Medulla oblongata (tissue), 1 donor: ENCODE measurements around the gene ALKBH6.
"Not testable (repeated sequence)": the region's sequence is repeated elsewhere in the genome, so short reads cannot be mapped to it uniquely, and the experiment has no call there.

Experiments used
- DNase-seq: peaks from one replicate; pipeline ENCODE4 v3.0.0-alpha.2; 2015; ENCODE audit errors: extremely low spot score

Gene ALKBH6

GRCh38 chr19:36014012-36014924 is at the start of gene ALKBH6:
Gene ALKBH6 (minus strand): TSS chr19:36014213. CDS start chr19:36013397, 816 bp downstream.
- DNase-seq = peak; percentile 99

DNA sequence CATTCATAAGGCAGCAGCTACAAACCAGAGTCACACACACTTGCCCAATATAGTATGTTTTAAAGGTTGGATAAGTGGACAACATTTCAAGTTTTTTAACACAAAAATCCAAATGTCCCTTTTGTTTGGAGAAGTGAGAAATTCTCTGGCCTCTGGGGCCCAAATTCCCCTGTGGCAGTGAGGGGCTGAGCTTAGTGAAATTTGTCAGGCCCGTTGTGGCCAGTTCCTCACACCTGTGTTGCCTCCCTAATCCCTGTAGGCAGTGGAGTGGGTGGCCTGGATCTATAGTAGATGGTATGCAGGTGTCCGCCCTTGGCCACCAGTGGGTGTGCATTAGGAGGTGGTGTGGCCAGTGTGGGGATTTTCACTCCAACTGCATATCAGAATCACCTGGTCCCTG is 47.4 kb upstream of the ALKBH6 start:
- DNase-seq = no peak

- DNase-seq = peak; percentile 81
Measured at GRCh38 chr19:36060430-36060829, 46.4 kb upstream of the ALKBH6 start.

DNA sequence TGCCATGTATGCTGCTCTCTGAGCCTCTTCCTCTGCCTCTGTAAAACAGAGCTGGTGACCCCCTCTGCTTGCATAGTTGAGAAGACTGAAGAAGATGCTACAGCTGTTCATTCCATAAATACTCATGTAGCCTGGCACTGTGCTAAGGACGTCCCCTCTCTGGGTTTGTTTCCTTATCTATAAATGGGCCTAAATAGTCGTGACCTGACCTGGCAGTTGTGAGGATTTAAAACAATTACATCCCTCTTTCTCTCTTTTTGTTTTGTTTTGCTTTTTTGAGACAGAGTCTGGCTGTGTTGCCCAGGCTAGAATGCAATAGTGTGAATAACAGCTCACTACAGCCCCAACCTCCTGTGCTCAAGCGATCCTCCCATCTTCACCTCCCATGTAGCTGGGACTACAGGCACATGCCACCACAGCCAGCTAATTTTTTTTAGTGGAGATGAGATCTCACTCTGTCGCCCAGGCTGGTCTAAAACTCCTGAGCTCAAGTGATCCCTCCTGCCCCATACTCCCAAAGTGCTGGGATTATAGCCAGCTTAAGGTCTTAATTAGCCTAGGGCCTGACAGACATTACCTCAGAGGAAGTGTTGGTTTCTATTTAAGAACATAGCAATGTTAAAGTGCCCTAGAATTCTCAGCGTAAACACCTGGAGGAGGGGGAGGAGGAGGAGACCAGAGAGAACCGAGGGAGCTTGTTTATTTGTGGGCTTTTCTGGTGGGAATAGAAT is 45.3 kb upstream of the ALKBH6 start:
- no peak for DNase-seq

DNA sequence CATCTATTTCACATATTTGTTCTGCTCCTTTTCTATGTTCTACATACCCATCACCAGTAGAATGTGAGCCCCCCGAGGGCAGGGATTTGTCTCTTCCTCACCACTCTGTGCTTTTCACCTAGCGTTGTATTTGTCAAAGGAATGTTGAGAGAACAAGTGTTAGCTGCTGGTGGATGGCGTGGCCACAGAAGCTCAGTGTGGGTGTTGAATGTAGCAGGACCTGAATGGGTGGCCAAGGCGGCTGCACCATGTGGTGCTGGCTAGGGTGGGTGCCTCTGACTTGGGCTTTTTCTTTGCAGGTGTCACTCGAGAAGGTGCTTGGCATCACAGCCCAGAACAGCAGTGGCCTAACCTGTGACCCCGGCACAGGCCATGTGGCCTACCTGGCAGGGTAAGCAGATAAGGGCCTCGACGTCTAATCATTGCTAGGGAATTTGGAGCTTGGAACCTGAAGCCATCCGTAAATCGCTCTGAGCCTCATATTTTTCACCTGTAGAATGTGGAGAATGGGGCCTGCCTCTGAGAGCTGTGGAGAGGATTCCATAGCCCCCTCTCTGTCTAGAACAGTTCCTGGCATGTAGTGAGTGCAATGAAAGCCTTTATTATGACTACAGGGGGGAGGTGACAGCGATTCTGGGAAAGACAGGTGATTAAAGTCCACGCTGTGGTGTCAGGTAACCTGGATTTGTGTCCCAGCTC is 44.6 kb upstream of the ALKBH6 start:
- DNase-seq = no peak

- no peak for DNase-seq
Measured at GRCh38 chr19:36054733-36055686, 41.0 kb upstream of the ALKBH6 start, which contains the start of gene WDR62. Gene WDR62 (plus strand): TSS chr19:36054897. CDS start chr19:36054972, 75 bp downstream.

DNA sequence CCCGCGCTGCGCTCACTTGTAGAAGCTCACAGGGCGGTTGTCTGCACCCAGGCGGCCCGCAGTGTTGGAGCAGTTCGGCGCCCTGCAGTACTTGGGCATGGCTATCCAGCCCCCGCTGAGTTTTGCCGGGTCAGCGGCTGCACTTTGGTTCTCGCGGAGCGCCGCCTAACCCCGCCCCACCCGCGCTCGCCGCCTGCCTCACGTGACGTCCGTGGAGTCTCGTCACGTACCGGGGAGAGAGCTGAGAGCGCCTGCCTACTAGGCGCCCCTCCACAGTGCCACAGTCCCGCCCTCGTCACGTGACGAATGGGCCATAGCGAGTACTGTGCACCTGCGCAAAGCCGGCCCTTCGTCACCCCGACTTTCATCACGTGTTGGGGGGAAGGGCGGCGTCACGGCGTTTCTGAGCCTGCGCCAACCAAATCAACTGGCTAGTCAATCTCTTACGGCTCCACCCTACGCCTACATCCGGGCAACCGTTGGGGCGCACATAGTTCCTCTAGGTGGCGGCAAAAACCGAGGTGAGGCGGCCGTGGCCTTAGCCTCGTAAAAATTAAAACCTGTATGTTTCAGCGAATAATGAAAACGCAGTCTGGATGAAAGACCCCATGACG is 40.2 kb upstream of the ALKBH6 start, which contains the start of gene THAP8:
TSS of gene THAP8 (minus strand) at position 167 of the 614 bp plus-strand sequence. CDS start at position 99, 68 bp downstream.
- peak; percentile 100 for DNase-seq

- no peak for DNase-seq
Measured at GRCh38 chr19:36051637-36052036, 37.6 kb upstream of the ALKBH6 start.

DNA sequence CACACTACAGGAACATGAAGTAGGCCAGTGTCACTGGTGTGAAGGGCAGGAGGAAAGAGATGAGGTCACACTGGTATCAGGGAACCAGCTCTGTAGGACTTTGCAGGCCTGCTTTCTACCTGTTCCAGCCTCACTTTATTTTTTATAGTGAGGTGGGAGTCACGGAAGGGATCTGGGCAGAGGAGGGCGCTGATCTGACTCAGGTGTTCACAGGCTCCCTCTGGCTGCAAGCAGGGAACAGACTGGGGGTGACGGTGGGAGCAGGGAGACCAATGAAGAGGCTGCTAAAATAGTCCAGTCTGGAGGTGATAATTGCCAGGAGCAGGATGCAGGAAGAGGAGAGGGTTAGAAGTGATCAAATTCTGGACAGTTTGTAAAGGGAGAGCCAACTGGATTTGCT is 37.2 kb upstream of the ALKBH6 start:
- no peak for DNase-seq

GRCh38 chr19:36049080-36049698 is 35.2 kb upstream of the ALKBH6 start:
- DNase-seq = no peak

DNA sequence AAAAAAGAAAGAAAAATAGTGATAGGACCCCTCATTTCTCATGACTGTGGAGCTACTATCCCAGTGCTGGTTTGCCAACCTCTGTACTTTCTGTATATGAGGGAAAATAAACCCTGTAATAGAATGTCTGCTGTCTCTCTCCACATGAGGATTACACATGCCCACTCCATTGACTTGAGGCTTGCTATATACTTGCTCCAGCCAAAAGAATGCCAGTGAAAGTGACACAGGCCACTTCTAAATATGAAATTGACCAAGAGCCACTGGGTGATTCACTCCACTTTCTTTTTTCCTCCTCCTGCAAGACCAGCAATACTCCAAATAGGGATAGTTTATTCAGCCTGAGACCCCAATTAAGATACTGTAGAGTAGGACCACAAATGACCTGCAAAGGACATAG is 33.8 kb upstream of the ALKBH6 start:
- no peak for DNase-seq

GRCh38 chr19:36046443-36047050 is 32.5 kb upstream of the ALKBH6 start:
- DNase-seq = peak; percentile 57

- DNase-seq = peak; percentile 75
Measured at GRCh38 chr19:36043952-36044351, 29.9 kb upstream of the ALKBH6 start.

GRCh38 chr19:36041831-36042230 is 27.8 kb upstream of the ALKBH6 start:
- DNase-seq = no peak

- not testable (repeated sequence) for DNase-seq
Measured at GRCh38 chr19:36041092-36041491, 27.1 kb upstream of the ALKBH6 start.

GRCh38 chr19:36040495-36040894 is 26.5 kb upstream of the ALKBH6 start:
- no peak for DNase-seq

GRCh38 chr19:36032251-36033104 is 18.5 kb upstream of the ALKBH6 start, which contains the start of gene CLIP3:
Gene CLIP3 (minus strand): TSS chr19:36032873. CDS start chr19:36032357, 516 bp downstream.
- DNase-seq = peak; percentile 83

DNA sequence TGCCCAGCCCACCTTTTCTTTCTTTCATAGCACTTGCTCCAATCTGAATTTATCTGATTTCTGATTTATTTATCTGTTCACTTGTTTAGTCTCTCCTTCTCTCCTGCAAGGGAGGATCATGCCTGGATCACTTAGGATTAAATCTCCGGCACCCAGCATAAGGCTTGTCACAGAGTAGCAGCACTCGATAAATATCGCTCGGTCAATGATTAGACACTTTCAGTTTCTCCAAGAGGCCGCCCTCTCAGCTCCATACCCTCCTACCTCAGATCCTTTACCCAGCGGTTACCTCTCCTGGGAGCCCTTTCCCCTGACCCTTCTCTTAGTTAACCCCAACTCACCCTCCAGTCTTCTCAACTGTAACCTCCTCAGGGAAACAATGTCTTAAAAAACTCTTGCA is 17.3 kb upstream of the ALKBH6 start:
- no peak for DNase-seq
